A549 (cell line): ENCODE measurements around the gene DCBLD2. TPM values are rescaled to one million over a fixed set of nuclear protein-coding genes. Genes with fewer than 3 reads are reported as not detected.
A peak's percentile ranks its signal among the peaks of the same experiment; 100 is the strongest.

Experiments
- BHLHE40 ChIP-seq: IDR thresholded peaks from 2 replicates; pipeline ENCODE4 v1.6.1; 2012; ENCODE audit warnings: low read depth, low read length, inconsistent platforms
- CBX2 ChIP-seq: fragments of 200-600 bp; sonication (generic); IDR thresholded peaks from 2 replicates; pipeline ENCODE4 v1.6.1; 2016; ENCODE audit warnings: low read depth, mild to moderate bottlenecking, borderline replicate concordance
- CBX8 ChIP-seq: fragments of 200-600 bp; sonication (generic); IDR thresholded peaks from 2 replicates; pipeline ENCODE4 v1.6.1; 2016
- CHD4 ChIP-seq: fragments of 200-600 bp; sonication (generic); IDR thresholded peaks from 2 replicates; pipeline ENCODE4 v1.6.1; 2016; ENCODE audit warnings: antibody characterized with exemption, mild to moderate bottlenecking, borderline replicate concordance
- EHMT2 ChIP-seq: fragments of 200-600 bp; sonication (generic); IDR thresholded peaks from 2 replicates; pipeline ENCODE4 v1.6.1; 2016; ENCODE audit warnings: antibody characterized with exemption, low read depth, mild to moderate bottlenecking, moderate library complexity
- EP300 ChIP-seq, 2 experiments: fragments of >200 bp; sonication (Bioruptor Twin); formaldehyde crosslinking; IDR thresholded peaks; 2 replicates in 1 of 2; 3 replicates in 1 of 2; pipeline ENCODE4 v1.6.1; 2016 to 2017
- FOSL2 ChIP-seq, 2 experiments: fragments of 450-650 bp in 1 of 2; fragments of >200 bp in 1 of 2; sonication (Bioruptor Twin) in 1 of 2; formaldehyde crosslinking; IDR thresholded peaks; 2 replicates each; pipeline versions ENCODE4 v1.5.0 to v1.6.1; 2016 to 2020; ENCODE audit warnings: mild to moderate bottlenecking in 1 of 2, moderate library complexity in 1 of 2
- FOXS1 ChIP-seq: fragments of 250-450 bp; sonication (Bioruptor Pico); IDR thresholded peaks from 2 replicates; pipeline ENCODE4 v1.5.0; 2020; ENCODE audit warnings: mild to moderate bottlenecking, moderate library complexity
- HEYL ChIP-seq: fragments of 250-450 bp; sonication (Bioruptor Pico); IDR thresholded peaks from 2 replicates; pipeline ENCODE4 v1.8.0; 2021; ENCODE audit warnings: mild to moderate bottlenecking, moderate library complexity
- HOXA7 ChIP-seq: fragments of 250-450 bp; sonication (Bioruptor Pico); IDR thresholded peaks from 2 replicates; pipeline ENCODE4 v1.5.0; 2020; ENCODE audit warnings: mild to moderate bottlenecking, moderate library complexity
- HOXB5 ChIP-seq: fragments of 250-450 bp; sonication (Bioruptor Pico); IDR thresholded peaks from 2 replicates; pipeline ENCODE4 v1.5.0; 2020; ENCODE audit warnings: mild to moderate bottlenecking, moderate library complexity
- JUN ChIP-seq, 2 experiments: fragments of >200 bp; sonication (Bioruptor Twin); formaldehyde crosslinking; IDR thresholded peaks; 2 replicates in 1 of 2; 3 replicates in 1 of 2; pipeline ENCODE4 v1.6.1; 2016 to 2017
- JUNB ChIP-seq: fragments of >200 bp; sonication (Bioruptor Twin); formaldehyde crosslinking; IDR thresholded peaks from 2 replicates; pipeline ENCODE4 v1.6.1; 2016
- KDM5A ChIP-seq: fragments of 200-600 bp; sonication (generic); IDR thresholded peaks from 2 replicates; pipeline ENCODE4 v1.6.1; 2016; ENCODE audit warnings: antibody characterized with exemption, mild to moderate bottlenecking
- MYC ChIP-seq: IDR thresholded peaks from 2 replicates; pipeline ENCODE4 v1.6.1; 2012; ENCODE audit warnings: mild to moderate bottlenecking, inconsistent platforms, low read length, improper control_type of control experiment, borderline replicate concordance
- NPAS2 ChIP-seq: fragments of 250-450 bp; sonication (Bioruptor Pico); IDR thresholded peaks from 2 replicates; pipeline ENCODE4 v1.8.0; 2022; ENCODE audit warnings: mild to moderate bottlenecking, moderate library complexity, borderline replicate concordance
- POLR2A ChIP-seq: IDR thresholded peaks from 2 replicates; pipeline ENCODE4 v1.6.1; 2012; ENCODE audit warnings: mild to moderate bottlenecking, low read length
- POLR2AphosphoS2 ChIP-seq: conservative IDR thresholded peaks from 2 replicates; pipeline ENCODE4 v1.6.1; 2012; ENCODE audit warnings: low read length, improper control_type of control experiment, inconsistent platforms
- RARB ChIP-seq: fragments of 250-450 bp; sonication (Bioruptor Pico); IDR thresholded peaks from 2 replicates; pipeline ENCODE4 v1.8.0; 2021; ENCODE audit warnings: mild to moderate bottlenecking, moderate library complexity
- RCOR1 ChIP-seq: fragments of 150-350 bp; IDR thresholded peaks from 2 replicates; pipeline ENCODE4 v1.6.1; 2014; ENCODE audit warnings: antibody characterized with exemption, low read length, low read depth
- SMC3 ChIP-seq: fragments of >200 bp; sonication (Bioruptor Twin); formaldehyde crosslinking; IDR thresholded peaks from 3 replicates; pipeline ENCODE4 v1.6.1; 2018; ENCODE audit warnings: inconsistent platforms
- SREBF2 ChIP-seq: fragments of 450-650 bp; IDR thresholded peaks from 2 replicates; pipeline ENCODE4 v1.6.1; 2014; ENCODE audit warnings: mild to moderate bottlenecking, moderate library complexity
- TP53 ChIP-seq: fragments of 250-450 bp; sonication (Bioruptor Pico); IDR thresholded peaks from 2 replicates; pipeline ENCODE4 v1.5.0; 2021; ENCODE audit warnings: mild to moderate bottlenecking, moderate library complexity
- ZC3H11A ChIP-seq: fragments of 450-650 bp; IDR thresholded peaks from 2 replicates; pipeline ENCODE4 v1.6.1; 2014; ENCODE audit warnings: antibody characterized with exemption, mild to moderate bottlenecking
- ZFP36 ChIP-seq: fragments of 450-650 bp; IDR thresholded peaks from 2 replicates; pipeline ENCODE4 v1.6.1; 2014; ENCODE audit warnings: borderline replicate concordance; ENCODE audit not compliant: partially characterized antibody
- ZSCAN20 ChIP-seq: fragments of 250-450 bp; sonication (Bioruptor Pico); IDR thresholded peaks from 2 replicates; pipeline ENCODE4 v1.8.0; 2022; ENCODE audit warnings: mild to moderate bottlenecking, moderate library complexity
- polyA plus RNA-seq, 4 experiments: library from polyadenylated mRNA; depleted of rRNA in 3 of 4; stranded (reverse); fragments of >200 nt; fragmentation: RNase III in 1 of 4; extraction: RNeasy Plus Mini Kit Qiagen cat#74134 plus additional on column Dnase treatment in 1 of 4; gene quantifications; 2 replicates in 3 of 4; 3 replicates in 1 of 4; pipeline ENCODE4 v1.2.3, GENCODE V29; 2011 to 2017
- TF ChIP-seq, protein P1 (sequence below): fragments of >200 bp; sonication (Bioruptor Twin); formaldehyde crosslinking; IDR thresholded peaks from 2 replicates; pipeline ENCODE4 v1.6.1; 2016
- TF ChIP-seq, protein P2 (sequence below): fragments of >200 bp; sonication (Bioruptor Twin); formaldehyde crosslinking; IDR thresholded peaks from 3 replicates; pipeline ENCODE4 v1.6.1; 2016
- TF ChIP-seq, protein P3 (sequence below): fragments of 150-350 bp; IDR thresholded peaks from 2 replicates; pipeline ENCODE4 v1.6.1; 2014; ENCODE audit warnings: low read depth, mild to moderate bottlenecking, low read length

Gene DCBLD2
- polyA plus RNA-seq, 2 of the 4 experiments (the other 2 are of a cell fraction): 266 to 623 TPM

DNA sequence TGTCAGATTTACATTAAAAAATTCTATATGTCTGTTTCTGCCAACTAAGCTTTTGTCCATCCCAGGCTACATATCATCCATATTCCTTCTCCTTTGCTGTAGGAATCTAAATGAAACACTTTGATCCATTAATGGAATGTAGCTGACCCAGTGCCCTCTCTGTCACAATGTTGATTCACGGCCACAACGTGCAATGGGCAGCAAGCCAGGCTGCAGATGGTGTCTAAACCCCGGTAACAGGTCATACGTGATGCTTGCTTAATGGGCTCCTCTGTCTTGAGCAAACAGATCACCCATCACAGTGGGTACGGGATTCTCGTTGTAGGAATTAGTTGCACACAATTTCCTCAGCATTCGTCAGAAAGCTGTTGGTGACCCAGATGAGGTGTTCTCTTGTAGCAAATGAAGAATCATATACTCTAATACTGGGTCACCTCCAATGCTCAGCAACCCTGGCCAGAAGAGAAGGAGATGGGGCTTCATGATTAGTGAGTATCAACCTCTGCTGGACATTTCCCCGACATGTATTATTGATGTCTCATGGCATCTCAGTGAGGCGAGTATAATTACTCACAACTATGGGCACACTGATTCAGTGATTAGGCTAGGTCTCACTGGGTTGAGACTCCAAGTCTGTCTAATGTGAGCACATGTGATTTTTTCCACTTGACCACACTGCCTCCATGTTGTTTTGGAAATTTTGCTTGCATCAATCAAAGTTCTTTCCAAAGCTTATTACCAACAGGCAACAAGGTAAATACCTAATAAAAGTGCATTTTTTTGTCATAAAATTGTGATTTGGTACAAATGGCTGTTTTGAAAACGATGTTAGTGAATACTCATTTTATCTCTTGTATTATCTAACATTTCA is 12.9 kb upstream of the DCBLD2 start (continued):
- TF ChIP-seq ZC3H11A (no peak), RCOR1 (no peak), JUNB (peak; percentile 92), CBX8 (no peak), CBX2 (no peak), ZSCAN20 (CRISPR knock-in tag) (peak; percentile 99), HOXA7 (CRISPR knock-in tag) (peak; percentile 99), HEYL (peak; percentile 100), EP300 (IDR thresholded peaks at IDR 0.05) (peak; percentile 91 to 97; a peak in 4 of 5 replicates), MYC (no peak), FOSL2 (IDR thresholded peaks at IDR 0.05) (peak; percentile 68), FOSL2 (CRISPR knock-in tag; IDR thresholded peaks at IDR 0.05) (peak; percentile 67), JUN (IDR thresholded peaks at IDR 0.05) (peak; percentile 96), SMC3 (peak; percentile 41; the same call in 2 of the 3 replicates), TP53 (CRISPR knock-in tag) (peak; percentile 94; the same call in 1 of the 2 replicates), CHD4 (no peak), FOXS1 (CRISPR knock-in tag) (peak; percentile 99), EHMT2 (no peak), POLR2AphosphoS2 (no peak), HOXB5 (CRISPR knock-in tag) (peak; percentile 100), ZFP36 (no peak), KDM5A (no peak), POLR2A (no peak), RARB (CRISPR knock-in tag) (peak; percentile 97), SREBF2 (no peak), NPAS2 (CRISPR knock-in tag) (peak; percentile 90), BHLHE40 (no peak)
- TF ChIP-seq, protein P1, sequence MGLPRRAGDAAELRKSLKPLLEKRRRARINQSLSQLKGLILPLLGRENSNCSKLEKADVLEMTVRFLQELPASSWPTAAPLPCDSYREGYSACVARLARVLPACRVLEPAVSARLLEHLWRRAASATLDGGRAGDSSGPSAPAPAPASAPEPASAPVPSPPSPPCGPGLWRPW: peak; percentile 61; the same call in 1 of the 2 replicates
- TF ChIP-seq, protein P2, sequence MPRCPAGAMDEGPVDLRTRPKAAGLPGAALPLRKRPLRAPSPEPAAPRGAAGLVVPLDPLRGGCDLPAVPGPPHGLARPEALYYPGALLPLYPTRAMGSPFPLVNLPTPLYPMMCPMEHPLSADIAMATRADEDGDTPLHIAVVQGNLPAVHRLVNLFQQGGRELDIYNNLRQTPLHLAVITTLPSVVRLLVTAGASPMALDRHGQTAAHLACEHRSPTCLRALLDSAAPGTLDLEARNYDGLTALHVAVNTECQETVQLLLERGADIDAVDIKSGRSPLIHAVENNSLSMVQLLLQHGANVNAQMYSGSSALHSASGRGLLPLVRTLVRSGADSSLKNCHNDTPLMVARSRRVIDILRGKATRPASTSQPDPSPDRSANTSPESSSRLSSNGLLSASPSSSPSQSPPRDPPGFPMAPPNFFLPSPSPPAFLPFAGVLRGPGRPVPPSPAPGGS: peak; percentile 83; the same call in 2 of the 3 replicates
- TF ChIP-seq, protein P3, sequence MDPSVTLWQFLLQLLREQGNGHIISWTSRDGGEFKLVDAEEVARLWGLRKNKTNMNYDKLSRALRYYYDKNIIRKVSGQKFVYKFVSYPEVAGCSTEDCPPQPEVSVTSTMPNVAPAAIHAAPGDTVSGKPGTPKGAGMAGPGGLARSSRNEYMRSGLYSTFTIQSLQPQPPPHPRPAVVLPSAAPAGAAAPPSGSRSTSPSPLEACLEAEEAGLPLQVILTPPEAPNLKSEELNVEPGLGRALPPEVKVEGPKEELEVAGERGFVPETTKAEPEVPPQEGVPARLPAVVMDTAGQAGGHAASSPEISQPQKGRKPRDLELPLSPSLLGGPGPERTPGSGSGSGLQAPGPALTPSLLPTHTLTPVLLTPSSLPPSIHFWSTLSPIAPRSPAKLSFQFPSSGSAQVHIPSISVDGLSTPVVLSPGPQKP: no peak
- TF ChIP-seq, all 56 proteins: peak for 30
